Suprapubic skin (tissue), 4 donors: ENCODE data around the gene PCSK4. TPM values are rescaled to one million over a fixed set of nuclear protein-coding genes. Genes with fewer than 3 reads are reported as not detected.

Experiments
- DNase-seq, 2 donors: peaks; one replicate each; pipeline ENCODE4 v3.0.0-alpha.2; 2019; ENCODE audit warnings: low spot score in 2 of 2
- H3K27ac ChIP-seq: fragments of 200-600 bp; sonication (generic); one replicate; pipeline ENCODE4 v1.5.1; 2019
- H3K27me3 ChIP-seq: fragments of 200-600 bp; sonication (generic); one replicate; pipeline ENCODE4 v1.5.1; 2019
- H3K36me3 ChIP-seq: fragments of 200-600 bp; sonication (generic); one replicate; pipeline ENCODE4 v1.5.1; 2019
- H3K4me1 ChIP-seq: fragments of 200-600 bp; sonication (generic); one replicate; pipeline ENCODE4 v1.5.1; 2019
- H3K4me3 ChIP-seq: fragments of 200-600 bp; sonication (generic); one replicate; pipeline ENCODE4 v1.5.1; 2019; ENCODE audit warnings: mild to moderate bottlenecking
- H3K9me3 ChIP-seq: fragments of 200-600 bp; sonication (generic); one replicate; pipeline ENCODE4 v1.5.1; 2019
- CTCF ChIP-seq, 2 donors: fragments of 200-600 bp in 1 of 2; fragments of 450-650 bp in 1 of 2; sonication (generic) in 1 of 2; IDR thresholded peaks; one replicate each; pipeline ENCODE4 v1.5.1; 2016 to 2019; ENCODE audit warnings: antibody characterized with exemption in 2 of 2, mild to moderate bottlenecking in 1 of 2, moderate library complexity in 1 of 2
- EP300 ChIP-seq: sonication (generic); formaldehyde crosslinking; IDR thresholded peaks from one replicate; pipeline ENCODE4 v1.6.1; 2017; ENCODE audit warnings: antibody characterized with exemption
- POLR2A ChIP-seq, 2 donors: fragments of 450-650 bp; IDR thresholded peaks; one replicate each; pipeline ENCODE4 v1.6.1; 2017; ENCODE audit warnings: antibody characterized with exemption in 2 of 2, mild to moderate bottlenecking in 2 of 2, moderate library complexity in 2 of 2
- POLR2AphosphoS5 ChIP-seq, 3 donors: sonication (generic); formaldehyde crosslinking; IDR thresholded peaks; one replicate each; pipeline ENCODE4 v1.6.1; 2017; ENCODE audit warnings: antibody characterized with exemption in 3 of 3
- WGBS: methylation state at CpG from one replicate; pipeline ENCODE4 v1.1.5; 2018; 5-methylcytosine and 5-hydroxymethylcytosine counted together
- total RNA-seq, 4 donors: library from RNA; depleted of rRNA; stranded (reverse); fragments of >200 nt; gene quantifications; one replicate each; pipeline ENCODE4 v1.1.0, GENCODE V29; 2016

PCSK4 gene
- total RNA-seq, 4 donors from 2014 or later: 1.4 to 6.6 (median 3.8) TPM

- 86% methylated on average over 21 of the region's 21 CpGs for WGBS
- peaks cover 63% of the 10 kb centered on the region for H3K36me3 ChIP-seq
These were observed 54.7 kb downstream of the PCSK4 start for GRCh38 chr19:1435378-1435989.

GRCh38 chr19:1434577-1435060, 55.5 kb downstream of the PCSK4 start:
- 86% methylated on average over 19 of the region's 39 CpGs for WGBS
- no peak for DNase-seq
- TF ChIP-seq POLR2A (IDR thresholded peaks at IDR 0.05): no peak
- TF ChIP-seq POLR2AphosphoS5 (IDR thresholded peaks at IDR 0.05): no peak
- TF ChIP-seq EP300: no peak
- no peak for TF ChIP-seq CTCF (IDR thresholded peaks at IDR 0.05)
- H3K9me3 ChIP-seq: no peaks in the 10 kb centered on the region
- peaks cover 14% of the 10 kb centered on the region for H3K4me1 ChIP-seq
- H3K27ac ChIP-seq: no peak overlapping the region
- no peak overlapping the region for H3K4me3 ChIP-seq
- H3K36me3 ChIP-seq: peaks cover 63% of the 10 kb centered on the region
- no peaks in the 10 kb centered on the region for H3K27me3 ChIP-seq

More at GRCh38 chr19:1435378-1435989, 54.7 kb downstream of the PCSK4 start:
- DNase-seq: no peak
- Histone ChIP-seq H3K9me3 (no peaks in the 10 kb centered on the region), H3K27me3 (no peaks in the 10 kb centered on the region), H3K4me3 (no peak overlapping the region), H3K4me1 (peaks cover 23% of the 10 kb centered on the region), H3K27ac (no peak overlapping the region)
- TF ChIP-seq POLR2A (IDR thresholded peaks at IDR 0.05) (no peak), CTCF (IDR thresholded peaks at IDR 0.05) (no peak), POLR2AphosphoS5 (IDR thresholded peaks at IDR 0.05) (no peak), EP300 (no peak)

- H3K36me3 ChIP-seq: peaks cover 67% of the 10 kb centered on the region
- WGBS: 91% methylated on average over 4 of the region's 17 CpGs
These were observed 56.1 kb downstream of the PCSK4 start for GRCh38 chr19:1434040-1434366.

GRCh38 chr19:1433119-1434039, 56.8 kb downstream of the PCSK4 start:
- H3K36me3 ChIP-seq: peaks cover 74% of the 10 kb centered on the region
- TF ChIP-seq POLR2A (IDR thresholded peaks at IDR 0.05) (no peak), POLR2AphosphoS5 (IDR thresholded peaks at IDR 0.05) (no peak), CTCF (IDR thresholded peaks at IDR 0.05) (no peak), EP300 (no peak)

More at GRCh38 chr19:1434040-1434366, 56.1 kb downstream of the PCSK4 start:
- Histone ChIP-seq H3K27ac (no peak overlapping the region), H3K27me3 (no peaks in the 10 kb centered on the region), H3K4me3 (no peak overlapping the region), H3K9me3 (no peaks in the 10 kb centered on the region), H3K4me1 (peaks cover 12% of the 10 kb centered on the region)
- no peak for DNase-seq
- no peak for TF ChIP-seq CTCF (IDR thresholded peaks at IDR 0.05)
- TF ChIP-seq POLR2A (IDR thresholded peaks at IDR 0.05): no peak
- no peak for TF ChIP-seq POLR2AphosphoS5 (IDR thresholded peaks at IDR 0.05)

GRCh38 chr19:1432507-1432887, 57.7 kb downstream of the PCSK4 start:
- TF ChIP-seq POLR2A (IDR thresholded peaks at IDR 0.05): no peak
- no peak for TF ChIP-seq EP300
- no peak for TF ChIP-seq CTCF (IDR thresholded peaks at IDR 0.05)
- TF ChIP-seq POLR2AphosphoS5 (IDR thresholded peaks at IDR 0.05): no peak

More at GRCh38 chr19:1433119-1434039, 56.8 kb downstream of the PCSK4 start:
- no peaks in the 10 kb centered on the region for H3K27me3 ChIP-seq
- no CpG with 5 or more reads among the region's 47 CpGs for WGBS
- H3K4me1 ChIP-seq: peaks cover 15% of the 10 kb centered on the region
- no peaks in the 10 kb centered on the region for H3K9me3 ChIP-seq
- H3K4me3 ChIP-seq: no peak overlapping the region
- no peak for DNase-seq
- no peak overlapping the region for H3K27ac ChIP-seq

More at GRCh38 chr19:1432507-1432887, 57.7 kb downstream of the PCSK4 start:
- Histone ChIP-seq H3K36me3 (peaks cover 81% of the 10 kb centered on the region), H3K27ac (no peak overlapping the region), H3K4me1 (peaks cover 9% of the 10 kb centered on the region), H3K4me3 (no peak overlapping the region), H3K27me3 (no peaks in the 10 kb centered on the region), H3K9me3 (no peaks in the 10 kb centered on the region)
- 96% methylated on average over 16 of the region's 16 CpGs for WGBS
- no peak for DNase-seq
